VCaP (cell line): Measurements from ENCODE around the gene PEX11B.

Source experiments
- H3K27ac ChIP-seq: fragments of 450-650 bp; 2 replicates; pipeline ENCODE4 v1.5.1; 2017
- CTCF ChIP-seq: fragments of 450-650 bp; conservative IDR thresholded peaks from 2 replicates; pipeline ENCODE4 v1.5.1; 2017; ENCODE audit warnings: mild to moderate bottlenecking, moderate library complexity

The PEX11B gene

GRCh38 chr1:145918144-145918991 lies at the start of gene PEX11B:
Gene PEX11B (minus strand): TSS chr1:145918717. CDS start chr1:145918688, 29 bp downstream.
- no peak for TF ChIP-seq CTCF
- H3K27ac ChIP-seq: peak within 1 kb of the TSS; percentile 82

- H3K27ac ChIP-seq: no peak overlapping the region
- no peak for TF ChIP-seq CTCF
Measured at GRCh38 chr1:145967288-145967687, 48.8 kb upstream of the PEX11B start.

GRCh38 chr1:145965119-145965744 lies 46.7 kb upstream of the PEX11B start:
- peak overlapping the region; percentile 73 for H3K27ac ChIP-seq
- TF ChIP-seq CTCF: no peak

- no peak for TF ChIP-seq CTCF
- peak within 1 kb of the TSS; percentile 73 for H3K27ac ChIP-seq
Measured at GRCh38 chr1:145964328-145965118, 46.0 kb upstream of the PEX11B start, which contains the start of the genes ANKRD34A and POLR3GL. Gene ANKRD34A (minus strand): TSS chr1:145964575. CDS start chr1:145961759, 2,816 bp downstream. Gene POLR3GL (plus strand): TSS chr1:145964690. CDS start chr1:145974866, 10,176 bp downstream.

- H3K27ac ChIP-seq: peak overlapping the region; percentile 73
- TF ChIP-seq CTCF: no peak
Measured at GRCh38 chr1:145963265-145964019, 44.9 kb upstream of the PEX11B start.

GRCh38 chr1:145962157-145963102 lies 43.9 kb upstream of the PEX11B start:
- no peak for TF ChIP-seq CTCF
- peak overlapping the region; percentile 73 for H3K27ac ChIP-seq
